H1 (cell line): ENCODE measurements around the gene FGF18. TPM values are rescaled to one million over a fixed set of nuclear protein-coding genes. Genes with fewer than 3 reads are reported as not detected.

Experiments
- CTCF ChIA-PET: fragments of 300-600 bp; sonication (Branson Sonifier 250); formaldehyde crosslinking; loops from one replicate; lab custom pipeline; 2021; ENCODE audit not compliant: partially characterized antibody; lab: Charles Lee
- POLR2A ChIA-PET: fragments of 300-600 bp; sonication (Branson Sonifier 250); formaldehyde crosslinking; loops from one replicate; lab custom pipeline; 2021; ENCODE audit warnings: inconsistent platforms; ENCODE audit not compliant: partially characterized antibody; lab: Charles Lee
- DNase-seq, 2 experiments: peaks; one replicate each; pipeline versions ENCODE4 v3.0.0 to v3.0.0-alpha.2; 2010 to 2022; ENCODE audit warnings: low spot score in 2 of 2, low read depth in 1 of 2, mixed read lengths in 1 of 2
- FAIRE-seq: peaks from 2 replicates; lab custom pipeline; 2011; peaks lifted over from hg19 to GRCh38; lab: Jason Lieb, UNC
- H2AFZ ChIP-seq: 2 replicates; pipeline ENCODE4 v1.8.1; 2012; ENCODE audit warnings: low read length, inconsistent platforms
- H2AK5ac ChIP-seq: 2 replicates; pipeline ENCODE4 v1.6.1; 2013; ENCODE audit warnings: low read depth, low read length
- H2BK120ac ChIP-seq: replicated peaks from 2 replicates; pipeline ENCODE3; 2013; ENCODE audit warnings: low read depth, low read length, inconsistent platforms
- H2BK12ac ChIP-seq: 2 replicates; pipeline ENCODE4 v1.6.1; 2013; ENCODE audit warnings: low read depth, low read length
- H2BK15ac ChIP-seq: 2 replicates; pipeline ENCODE4 v1.6.1; 2013; ENCODE audit warnings: low read length
- H2BK20ac ChIP-seq: 2 replicates; pipeline ENCODE4 v1.6.1; 2013; ENCODE audit warnings: low read length
- H2BK5ac ChIP-seq: 2 replicates; pipeline ENCODE4 v1.6.1; 2013; ENCODE audit warnings: low read depth, low read length
- H3K14ac ChIP-seq: 2 replicates; pipeline ENCODE4 v1.6.1; 2013; ENCODE audit warnings: inconsistent platforms; ENCODE audit not compliant: insufficient read length
- H3K18ac ChIP-seq: 2 replicates; pipeline ENCODE4 v1.6.1; 2013; ENCODE audit warnings: low read length; ENCODE audit errors: extremely low read depth
- H3K23ac ChIP-seq: 2 replicates; pipeline ENCODE4 v1.6.1; 2013; ENCODE audit warnings: inconsistent platforms; ENCODE audit not compliant: insufficient read length
- H3K23me2 ChIP-seq: 2 replicates; pipeline ENCODE4 v1.6.1; 2013; ENCODE audit warnings: low read depth, low read length
- H3K27ac ChIP-seq: 2 replicates; pipeline ENCODE4 v1.6.1; 2011; ENCODE audit warnings: low read depth, low read length, inconsistent platforms
- H3K27me3 ChIP-seq, 4 experiments: replicated peaks in 1 of 4; 1 replicate in 1 of 4; 2 replicates in 3 of 4; pipeline versions ENCODE4 v1.6.1 to v1.8.1; 2011 to 2013; ENCODE audit warnings: low read length in 3 of 4, mild to moderate bottlenecking in 3 of 4, inconsistent platforms in 2 of 4, mixed read lengths in 2 of 4, moderate library complexity in 1 of 4; ENCODE audit not compliant: control insufficient read depth in 3 of 4, insufficient read depth in 3 of 4; ENCODE audit errors: extremely low read depth in 1 of 4
- H3K36me3 ChIP-seq, 4 experiments: 2 replicates each; pipeline versions ENCODE4 v1.6.1 to v1.8.1; 2011 to 2013; ENCODE audit warnings: mild to moderate bottlenecking in 4 of 4, low read length in 3 of 4, moderate library complexity in 2 of 4, control low read depth in 1 of 4, inconsistent platforms in 1 of 4; ENCODE audit not compliant: insufficient read depth in 4 of 4, control insufficient read depth in 2 of 4
- H3K4ac ChIP-seq: replicated peaks from 2 replicates; pipeline ENCODE3; 2013; ENCODE audit warnings: low read length, low read depth, mixed read lengths, inconsistent platforms; ENCODE audit not compliant: insufficient read length
- H3K4me1 ChIP-seq, 4 experiments: replicated peaks in 1 of 4; 1 replicate in 1 of 4; 2 replicates in 3 of 4; pipeline versions ENCODE4 v1.6.1 to v1.8.1; 2011 to 2013; ENCODE audit warnings: low read length in 3 of 4, inconsistent platforms in 2 of 4, mixed read lengths in 1 of 4; ENCODE audit not compliant: insufficient read depth in 4 of 4, control insufficient read depth in 3 of 4
- H3K4me2 ChIP-seq, 2 experiments: 2 replicates each; pipeline versions ENCODE4 v1.6.1 to v1.8.1; 2011 to 2013; ENCODE audit warnings: low read depth in 2 of 2, low read length in 2 of 2, control low read depth in 1 of 2, inconsistent platforms in 1 of 2, mild to moderate bottlenecking in 1 of 2; ENCODE audit not compliant: insufficient read depth in 1 of 2
- H3K4me3 ChIP-seq, 4 experiments: fragments of 200-600, 300-600 bp in 1 of 4; sonication (generic), shearing (Covaris generic), sonication (Bioruptor Twin) in 1 of 4; 2 replicates each; pipeline versions ENCODE4 v1.5.1 to v1.8.1; 2011 to 2016; ENCODE audit warnings: low read length in 4 of 4, low read depth in 3 of 4, control low read depth in 2 of 4, inconsistent platforms in 2 of 4, mild to moderate bottlenecking in 2 of 4, mixed read lengths in 1 of 4, moderate library complexity in 1 of 4; ENCODE audit not compliant: insufficient read depth in 2 of 4; ENCODE audit errors: extremely low read depth in 1 of 4
- H3K56ac ChIP-seq: replicated peaks from 2 replicates; pipeline ENCODE3; 2013; ENCODE audit warnings: low read depth, mild to moderate bottlenecking, mixed read lengths, low read length, inconsistent platforms; ENCODE audit not compliant: insufficient read length
- H3K79me1 ChIP-seq: 2 replicates; pipeline ENCODE4 v1.6.1; 2013; ENCODE audit warnings: low read depth, low read length, control low read depth
- H3K79me2 ChIP-seq, 2 experiments: 2 replicates each; pipeline versions ENCODE4 v1.6.1 to v1.8.1; 2012 to 2013; ENCODE audit warnings: low read length in 2 of 2, mild to moderate bottlenecking in 2 of 2, inconsistent platforms in 1 of 2; ENCODE audit not compliant: insufficient read depth in 2 of 2, control insufficient read depth in 1 of 2
- H3K9ac ChIP-seq, 4 experiments: replicated peaks in 1 of 4; 1 replicate in 1 of 4; 2 replicates in 3 of 4; pipeline versions ENCODE4 v1.6.1 to v1.8.1; 2011 to 2013; ENCODE audit warnings: low read depth in 3 of 4, low read length in 3 of 4, control low read depth in 2 of 4, mild to moderate bottlenecking in 2 of 4, moderate library complexity in 2 of 4, inconsistent platforms in 1 of 4; ENCODE audit errors: extremely low read depth in 1 of 4
- H3K9me3 ChIP-seq, 2 experiments: 2 replicates each; pipeline versions ENCODE4 v1.6.1 to v1.8.1; 2012 to 2013; ENCODE audit warnings: mild to moderate bottlenecking in 2 of 2, moderate library complexity in 2 of 2, control low read depth in 1 of 2, inconsistent platforms in 1 of 2, low read depth in 1 of 2, low read length in 1 of 2, mixed read lengths in 1 of 2; ENCODE audit not compliant: insufficient read depth in 2 of 2
- H4K20me1 ChIP-seq, 2 experiments: replicated peaks in 1 of 2; 2 replicates each; pipeline versions ENCODE3 to v1.8.1; 2011 to 2013; ENCODE audit warnings: inconsistent platforms in 2 of 2, low read length in 2 of 2, mild to moderate bottlenecking in 1 of 2; ENCODE audit not compliant: insufficient read depth in 2 of 2, control insufficient read depth in 1 of 2
- H4K5ac ChIP-seq: 2 replicates; pipeline ENCODE4 v1.6.1; 2013; ENCODE audit warnings: low read length, low read depth, mixed read lengths, inconsistent platforms; ENCODE audit not compliant: insufficient read length
- H4K8ac ChIP-seq: 2 replicates; pipeline ENCODE4 v1.8.0; 2013; ENCODE audit warnings: mild to moderate bottlenecking, moderate library complexity, low read length, inconsistent platforms; ENCODE audit not compliant: insufficient read depth; ENCODE audit errors: extremely low read depth
- H4K91ac ChIP-seq: replicated peaks from 2 replicates; pipeline ENCODE3; 2013; ENCODE audit warnings: low read length, mixed read lengths, inconsistent platforms; ENCODE audit not compliant: insufficient read length
- CEBPB ChIP-seq: IDR thresholded peaks from 2 replicates; pipeline ENCODE4 v1.6.1; 2012; ENCODE audit warnings: low read depth, low read length
- CTBP2 ChIP-seq: IDR thresholded peaks from 2 replicates; pipeline ENCODE4 v1.7.0; 2011; ENCODE audit warnings: borderline replicate concordance, mild to moderate bottlenecking, moderate library complexity, mixed read lengths, low read length; ENCODE audit not compliant: insufficient read depth, insufficient read length
- GABPA ChIP-seq: IDR thresholded peaks from 2 replicates; pipeline ENCODE4 v1.6.1; 2011; ENCODE audit warnings: mild to moderate bottlenecking, low read length, moderate library complexity, borderline replicate concordance; ENCODE audit not compliant: insufficient read depth
- HDAC2 ChIP-seq, 2 experiments: fragments of 300-600 bp in 1 of 2; sonication (generic) in 1 of 2; IDR thresholded peaks; 2 replicates each; pipeline ENCODE4 v1.6.1; 2011 to 2012; ENCODE audit warnings: low read depth in 2 of 2, low read length in 2 of 2, mild to moderate bottlenecking in 2 of 2, moderate library complexity in 2 of 2, borderline replicate concordance in 1 of 2, inconsistent platforms in 1 of 2
- KDM4A ChIP-seq: IDR thresholded peaks from one replicate; pipeline ENCODE4 v1.7.1; 2012; ENCODE audit warnings: low read depth, mild to moderate bottlenecking, moderate library complexity, low read length, inconsistent platforms; ENCODE audit not compliant: severe bottlenecking
- KDM5A ChIP-seq: fragments of 200-600 bp; IDR thresholded peaks from 2 replicates; pipeline ENCODE4 v1.7.1; 2012; ENCODE audit warnings: mild to moderate bottlenecking, low read length, inconsistent platforms, mixed read lengths
- POU5F1 ChIP-seq: IDR thresholded peaks from 2 replicates; pipeline ENCODE4 v1.6.1; 2011; ENCODE audit warnings: low read depth, mild to moderate bottlenecking, low read length, moderate library complexity
- RFX5 ChIP-seq: IDR thresholded peaks from 2 replicates; pipeline ENCODE4 v1.6.1; 2011; ENCODE audit warnings: low read depth, low read length, improper control_type of control experiment, borderline replicate concordance
- SAP30 ChIP-seq: fragments of 300-600 bp; sonication (generic); IDR thresholded peaks from 2 replicates; pipeline ENCODE4 v1.7.1; 2012; ENCODE audit warnings: low read length, moderate library complexity, mild to moderate bottlenecking, inconsistent platforms; ENCODE audit not compliant: insufficient read depth, insufficient replicate concordance
- SRF ChIP-seq: IDR thresholded peaks from 2 replicates; pipeline ENCODE4 v1.6.1; 2011; ENCODE audit warnings: mild to moderate bottlenecking, low read depth, low read length, moderate library complexity
- USF2 ChIP-seq: IDR thresholded peaks from 2 replicates; pipeline ENCODE4 v1.6.1; 2011; ENCODE audit warnings: low read length, improper control_type of control experiment
- WGBS, 2 experiments: shearing (Covaris generic) in 1 of 2; methylation state at CpG; one replicate each; pipeline versions ENCODE4 v1.1.6 to v1.1.7; 2013 to 2015; ENCODE audit warnings: low lambda C conversion rate in 2 of 2, mixed read lengths in 2 of 2, inconsistent platforms in 1 of 2, low coverage in 1 of 2, missing lambda C conversion rate in 1 of 2; ENCODE audit not compliant: insufficient replicate concordance in 2 of 2, insufficient coverage in 1 of 2, insufficient read length in 1 of 2; ENCODE audit errors: extremely low coverage in 1 of 2, missing lambda C conversion rate in 1 of 2; 5-methylcytosine and 5-hydroxymethylcytosine counted together
- polyA plus RNA-seq, 7 experiments: library from polyadenylated mRNA; depleted of rRNA in 3 of 7; stranded (reverse) in 5 of 7; unstranded in 2 of 7; fragments of >200 nt in 5 of 7; fragments of 200-250 nt in 2 of 7; gene quantifications; 1 replicate in 5 of 7; 2 replicates in 1 of 7; 4 replicates in 1 of 7; pipeline versions ENCODE4 v1.2.1 to v1.2.3, GENCODE V29; 2011 to 2013; ENCODE audit warnings: missing spikeins in 2 of 7, mixed read lengths in 2 of 7
- total RNA-seq: library from RNA; stranded (reverse); fragmentation: NEBNext Ultra II Directional; extraction: Animal tissue kit (Norgen Biotek cat#: 25700); gene quantifications from 2 replicates; pipeline ENCODE4 v1.2.1, GENCODE V29; 2021

FGF18 gene
- total and polyA plus RNA-seq, 2 of the 8 experiments (the other 6 are each of a cell fraction or from before 2014, with no cell fraction given): 0.54 to 1.3 TPM

GRCh38 chr5:171400169-171400568 is 19.3 kb upstream of the FGF18 start:
- Histone ChIP-seq H4K20me1 (peaks cover 35 to 41% of the 10 kb centered on the region in 2 experiments), H2BK20ac (no peak overlapping the region), H3K4me3 (no peak overlapping the region), H3K23me2 (no peaks in the 10 kb centered on the region), H2BK5ac (no peak overlapping the region), H3K4me1 (peaks cover 0 to 3% (median 0%) of the 10 kb centered on the region in 4 experiments; a peak in 1 of 7 replicates), H3K27ac (no peak overlapping the region), H3K9ac (no peak overlapping the region), H3K56ac (no peak overlapping the region), H2AFZ (no peak overlapping the region), H2BK12ac (no peak overlapping the region), H4K8ac (no peak overlapping the region), H3K36me3 (peaks cover 51 to 74% (median 69%) of the 10 kb centered on the region in 4 experiments), H3K27me3 (no peaks in the 10 kb centered on the region), H4K91ac (no peak overlapping the region), H3K79me1 (no peaks in the 10 kb centered on the region), H3K14ac (no peak overlapping the region), H2BK15ac (no peak overlapping the region), H3K79me2 (peaks cover 41 to 74% of the 10 kb centered on the region in 2 experiments), H4K5ac (no peak overlapping the region), H3K18ac (no peak overlapping the region), H3K9me3 (no peaks in the 10 kb centered on the region), H2AK5ac (no peak overlapping the region), H3K4me2 (no peak overlapping the region), H2BK120ac (no peak overlapping the region), H3K23ac (no peak overlapping the region), H3K4ac (no peak overlapping the region)
- ChIA-PET POLR2A (interaction anchor here (1.8 to 20.7 kb wide), 4 partner anchors 8 to 19 kb away, joined by 7 to 626 read pairs (median 108); partner anchors contain the start of genes FGF18 and NPM1), CTCF (no interaction called here)
- WGBS, 2 experiments: 94% methylated on average over 6 of the region's 7 CpGs; no CpG with 5 or more reads in 1 of the 2 experiments
- no peak for FAIRE-seq
- DNase-seq: no peak
- TF ChIP-seq HDAC2 (IDR thresholded peaks at IDR 0.05; ENCODE audit: borderline replicate concordance in 1 of 2, low read depth in 2 of 2, low read length in 2 of 2) (no peak), GABPA (no peak), KDM5A (no peak), RFX5 (no peak), CTBP2 (no peak), SRF (no peak), POU5F1 (no peak), CEBPB (no peak), USF2 (no peak), SAP30 (no peak), KDM4A (no peak)
